Measurements from ENCODE around the gene SYF2.
"Not testable (repeated sequence)": the region's sequence is repeated elsewhere in the genome, so short reads cannot be mapped to it uniquely, and the experiment has no call there.

SYF2 gene

DNA sequence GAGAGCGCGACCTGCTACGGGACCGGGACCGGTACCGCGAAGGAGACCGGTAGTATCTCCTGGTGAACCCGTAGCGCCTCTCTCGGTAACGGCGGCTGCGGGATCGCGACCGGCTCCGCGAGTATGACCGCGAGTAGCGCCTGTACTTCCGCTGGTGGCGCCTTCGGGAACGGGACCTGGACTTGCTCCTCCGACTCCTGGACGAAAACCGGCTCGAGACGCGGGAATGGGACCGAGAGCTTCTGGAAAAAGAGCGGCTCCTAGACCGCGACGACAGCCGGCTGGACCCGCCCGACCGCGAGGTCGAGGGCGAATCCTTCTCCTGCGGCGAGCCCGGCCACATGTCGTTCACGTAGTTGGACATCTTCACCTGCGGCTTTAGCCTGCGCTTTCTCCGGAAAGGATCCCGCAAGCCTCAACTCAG, 14.3 kb upstream of the SYF2 start:
- in situ Hi-C loops (cut with MboI; ENCODE audit: low sequenced_read_pairs, unreplicated experiment): loop anchor here (10.0 kb wide), 1 partner anchor 98 kb away; no protein-coding TSS in a partner anchor
- no peak for DNase-seq (ENCODE audit: low spot score)
- no peak for TF ChIP-seq CTCF (IDR thresholded peaks at IDR 0.05; ENCODE audit: borderline replicate concordance, control extremely low read depth, extremely low read depth, insufficient read depth, missing control alignments)

GRCh38 chr1:25245809-25246599, 13.7 kb upstream of the SYF2 start:
- peak; percentile 25 for DNase-seq (ENCODE audit: low spot score)
- in situ Hi-C loops (cut with MboI; ENCODE audit: low sequenced_read_pairs, unreplicated experiment): loop anchor here (10.0 kb wide), 1 partner anchor 99 kb away; no protein-coding TSS in a partner anchor

GRCh38 chr1:25245393-25245792, 13.1 kb upstream of the SYF2 start:
- in situ Hi-C loops (cut with MboI; ENCODE audit: low sequenced_read_pairs, unreplicated experiment): loop anchor here (10.0 kb wide), 1 partner anchor 99 kb away; no protein-coding TSS in a partner anchor
- no peak for DNase-seq (ENCODE audit: low spot score)
- TF ChIP-seq CTCF (IDR thresholded peaks at IDR 0.05; ENCODE audit: borderline replicate concordance, control extremely low read depth, extremely low read depth, insufficient read depth, missing control alignments): no peak

More at GRCh38 chr1:25245809-25246599, 13.7 kb upstream of the SYF2 start:
- no peak for TF ChIP-seq CTCF (IDR thresholded peaks at IDR 0.05; ENCODE audit: borderline replicate concordance, control extremely low read depth, extremely low read depth, insufficient read depth, missing control alignments)

DNA sequence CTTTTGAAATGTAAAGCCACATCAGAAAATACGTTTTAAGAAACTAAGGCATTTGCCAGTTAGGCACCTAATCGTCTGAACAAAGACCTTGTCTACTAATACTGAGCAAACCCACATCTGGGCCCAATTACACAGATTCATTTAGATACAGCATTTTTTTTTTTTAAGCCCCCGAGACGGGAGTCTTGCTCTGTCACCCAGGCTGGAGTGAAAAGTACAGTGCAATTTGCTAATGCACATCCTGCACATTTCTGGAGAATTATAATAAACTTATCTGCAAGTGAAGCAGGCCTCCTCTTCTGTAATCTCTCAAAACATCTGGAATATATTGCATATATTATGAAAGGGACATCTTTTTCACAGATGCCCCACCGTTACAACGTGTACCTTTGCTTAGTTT, 11.6 kb upstream of the SYF2 start:
- no peak for TF ChIP-seq CTCF (IDR thresholded peaks at IDR 0.05; ENCODE audit: borderline replicate concordance, control extremely low read depth, extremely low read depth, insufficient read depth, missing control alignments)
- in situ Hi-C loops (cut with MboI; ENCODE audit: low sequenced_read_pairs, unreplicated experiment): loop anchor here (10.0 kb wide), 1 partner anchor 101 kb away; no protein-coding TSS in a partner anchor
- DNase-seq (ENCODE audit: low spot score): no peak

GRCh38 chr1:25239681-25240541, 7.6 kb upstream of the SYF2 start:
- peak; percentile 90 for DNase-seq (ENCODE audit: low spot score)
- TF ChIP-seq CTCF (IDR thresholded peaks at IDR 0.05; ENCODE audit: borderline replicate concordance, control extremely low read depth, extremely low read depth, insufficient read depth, missing control alignments): peak; percentile 65
- in situ Hi-C loops (cut with MboI; ENCODE audit: low sequenced_read_pairs, unreplicated experiment): loop anchor here (10.0 kb wide), 1 partner anchor 105 kb away; no protein-coding TSS in a partner anchor

DNA sequence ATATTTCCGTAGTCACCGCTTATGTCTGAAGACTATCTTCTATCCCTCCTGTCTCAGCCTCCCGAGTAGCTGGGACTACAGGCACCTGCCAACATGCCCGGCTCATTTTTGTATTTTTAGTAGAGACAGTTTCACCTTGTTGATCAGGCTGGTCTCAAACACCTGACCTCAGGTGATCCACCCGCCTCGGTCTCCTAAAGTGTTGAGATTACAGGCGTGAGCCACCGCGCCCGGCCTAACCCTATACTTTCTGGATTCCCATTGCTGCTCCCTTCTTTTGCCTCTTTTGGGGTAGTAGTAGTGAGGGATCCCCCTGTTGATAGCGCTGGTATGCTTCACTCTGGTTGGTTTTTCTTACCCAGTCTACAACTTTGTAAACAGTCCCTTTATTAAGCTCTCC, 5.7 kb upstream of the SYF2 start:
- no peak for TF ChIP-seq CTCF (IDR thresholded peaks at IDR 0.05; ENCODE audit: borderline replicate concordance, control extremely low read depth, extremely low read depth, insufficient read depth, missing control alignments)
- in situ Hi-C loops (cut with MboI; ENCODE audit: low sequenced_read_pairs, unreplicated experiment): no loop called here

GRCh38 chr1:25236261-25236660, 4.0 kb upstream of the SYF2 start:
- DNase-seq (ENCODE audit: low spot score); in situ Hi-C loops (cut with MboI; ENCODE audit: low sequenced_read_pairs, unreplicated experiment): not testable (repeated sequence)

More for the DNA sequence above, 5.7 kb upstream of the SYF2 start:
- no peak for DNase-seq (ENCODE audit: low spot score)

GRCh38 chr1:25235411-25235810, 3.1 kb upstream of the SYF2 start:
- in situ Hi-C loops (cut with MboI; ENCODE audit: low sequenced_read_pairs, unreplicated experiment); DNase-seq (ENCODE audit: low spot score): not testable (repeated sequence)
